Glutamatergic neuron (in vitro differentiated cells): ENCODE data around the gene FAM180B. TPM values are rescaled to one million over a fixed set of nuclear protein-coding genes. Genes with fewer than 3 reads are reported as not detected.

Source experiments
- total RNA-seq: library from RNA; stranded (reverse); fragmentation: NEBNext Ultra II Directional; extraction: Animal tissue kit (Norgen Biotek cat#: 25700); gene quantifications from one replicate; pipeline ENCODE4 v1.2.1, GENCODE V29; 2021; ENCODE audit not compliant: unreplicated experiment

FAM180B gene
- total RNA-seq, 1 donor from 2014 or later: not detected

Other genes with a start within 250 kb of the FAM180B start
- not detected for gene MYBPC3, start 234.0 kb upstream of the FAM180B start, total RNA-seq
- gene SPI1, start 208.1 kb upstream of the FAM180B start, total RNA-seq: not detected
- gene SLC39A13, start 178.1 kb upstream of the FAM180B start, total RNA-seq: 60.0 TPM
- gene PSMC3, start 160.2 kb upstream of the FAM180B start, total RNA-seq: 112 TPM
- 0.54 TPM for gene RAPSN, start 137.5 kb upstream of the FAM180B start, total RNA-seq
- gene CELF1, start 33.5 kb upstream of the FAM180B start, total RNA-seq: 261 TPM
- 27.5 TPM for gene PTPMT1, start 21.1 kb upstream of the FAM180B start, total RNA-seq
- gene KBTBD4, start 7.7 kb upstream of the FAM180B start, total RNA-seq: 11.1 TPM
- 122 TPM for gene NDUFS3, start 7.6 kb upstream of the FAM180B start, total RNA-seq
- gene C1QTNF4, start 7.7 kb downstream of the FAM180B start, total RNA-seq: 7.0 TPM
- 144 TPM for gene MTCH2, start 55.9 kb downstream of the FAM180B start, total RNA-seq
- gene AGBL2, start 128.7 kb downstream of the FAM180B start, total RNA-seq: 1.7 TPM
- gene FNBP4, start 180.7 kb downstream of the FAM180B start, total RNA-seq: 101 TPM